Suprapubic skin (tissue), 4 donors: ENCODE measurements around the gene GPR139.

Experiments
- EP300 ChIP-seq: sonication (generic); formaldehyde crosslinking; IDR thresholded peaks from one replicate; pipeline ENCODE4 v1.6.1; 2017; ENCODE audit warnings: antibody characterized with exemption
- POLR2A ChIP-seq, 2 donors: fragments of 450-650 bp; IDR thresholded peaks; one replicate each; pipeline ENCODE4 v1.6.1; 2017; ENCODE audit warnings: antibody characterized with exemption in 2 of 2, mild to moderate bottlenecking in 2 of 2, moderate library complexity in 2 of 2
- POLR2AphosphoS5 ChIP-seq, 3 donors: sonication (generic); formaldehyde crosslinking; IDR thresholded peaks; one replicate each; pipeline ENCODE4 v1.6.1; 2017; ENCODE audit warnings: antibody characterized with exemption in 3 of 3
- TF ChIP-seq, protein P1 (sequence below), 2 donors: fragments of 200-600 bp in 1 of 2; fragments of 450-650 bp in 1 of 2; sonication (generic) in 1 of 2; IDR thresholded peaks; one replicate each; pipeline ENCODE4 v1.5.1; 2016 to 2019; ENCODE audit warnings: antibody characterized with exemption in 2 of 2, mild to moderate bottlenecking in 1 of 2, moderate library complexity in 1 of 2

DNA sequence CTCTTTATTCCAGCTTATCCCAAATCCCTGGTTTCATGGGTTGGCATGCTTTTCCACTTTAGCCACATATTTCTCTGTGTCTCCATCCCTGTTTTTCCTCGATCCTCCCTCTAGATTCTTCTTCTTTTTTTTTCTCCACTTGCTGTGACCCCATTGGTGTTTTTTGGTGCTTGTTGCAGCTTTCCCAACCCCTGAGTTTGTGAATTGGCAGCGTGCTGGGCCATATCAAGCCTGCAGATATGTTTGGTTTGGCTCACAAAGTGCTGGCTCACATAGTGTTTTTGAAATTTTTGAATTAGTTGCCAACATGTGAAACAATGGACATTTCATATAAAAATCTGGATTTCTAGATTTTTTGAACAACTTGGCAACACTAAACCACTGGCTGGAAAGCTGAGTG lies 8.8 kb downstream of the GPR139 start:
- TF ChIP-seq, protein P1, sequence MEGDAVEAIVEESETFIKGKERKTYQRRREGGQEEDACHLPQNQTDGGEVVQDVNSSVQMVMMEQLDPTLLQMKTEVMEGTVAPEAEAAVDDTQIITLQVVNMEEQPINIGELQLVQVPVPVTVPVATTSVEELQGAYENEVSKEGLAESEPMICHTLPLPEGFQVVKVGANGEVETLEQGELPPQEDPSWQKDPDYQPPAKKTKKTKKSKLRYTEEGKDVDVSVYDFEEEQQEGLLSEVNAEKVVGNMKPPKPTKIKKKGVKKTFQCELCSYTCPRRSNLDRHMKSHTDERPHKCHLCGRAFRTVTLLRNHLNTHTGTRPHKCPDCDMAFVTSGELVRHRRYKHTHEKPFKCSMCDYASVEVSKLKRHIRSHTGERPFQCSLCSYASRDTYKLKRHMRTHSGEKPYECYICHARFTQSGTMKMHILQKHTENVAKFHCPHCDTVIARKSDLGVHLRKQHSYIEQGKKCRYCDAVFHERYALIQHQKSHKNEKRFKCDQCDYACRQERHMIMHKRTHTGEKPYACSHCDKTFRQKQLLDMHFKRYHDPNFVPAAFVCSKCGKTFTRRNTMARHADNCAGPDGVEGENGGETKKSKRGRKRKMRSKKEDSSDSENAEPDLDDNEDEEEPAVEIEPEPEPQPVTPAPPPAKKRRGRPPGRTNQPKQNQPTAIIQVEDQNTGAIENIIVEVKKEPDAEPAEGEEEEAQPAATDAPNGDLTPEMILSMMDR (IDR thresholded peaks at IDR 0.05) = no peak
- TF ChIP-seq POLR2A (IDR thresholded peaks at IDR 0.05) = no peak
- TF ChIP-seq POLR2AphosphoS5 (IDR thresholded peaks at IDR 0.05) = no peak
- no peak for TF ChIP-seq EP300
